Measurements from ENCODE around the gene CRACR2B. TPM values are rescaled to one million over a fixed set of nuclear protein-coding genes. Genes with fewer than 3 reads are reported as not detected.

CRACR2B gene
- total and polyA plus RNA-seq, 2 of the 13 experiments (the other 11 are each of a cell fraction or from before 2014, with no cell fraction given), result 14.9 to 21.0 TPM

DNA sequence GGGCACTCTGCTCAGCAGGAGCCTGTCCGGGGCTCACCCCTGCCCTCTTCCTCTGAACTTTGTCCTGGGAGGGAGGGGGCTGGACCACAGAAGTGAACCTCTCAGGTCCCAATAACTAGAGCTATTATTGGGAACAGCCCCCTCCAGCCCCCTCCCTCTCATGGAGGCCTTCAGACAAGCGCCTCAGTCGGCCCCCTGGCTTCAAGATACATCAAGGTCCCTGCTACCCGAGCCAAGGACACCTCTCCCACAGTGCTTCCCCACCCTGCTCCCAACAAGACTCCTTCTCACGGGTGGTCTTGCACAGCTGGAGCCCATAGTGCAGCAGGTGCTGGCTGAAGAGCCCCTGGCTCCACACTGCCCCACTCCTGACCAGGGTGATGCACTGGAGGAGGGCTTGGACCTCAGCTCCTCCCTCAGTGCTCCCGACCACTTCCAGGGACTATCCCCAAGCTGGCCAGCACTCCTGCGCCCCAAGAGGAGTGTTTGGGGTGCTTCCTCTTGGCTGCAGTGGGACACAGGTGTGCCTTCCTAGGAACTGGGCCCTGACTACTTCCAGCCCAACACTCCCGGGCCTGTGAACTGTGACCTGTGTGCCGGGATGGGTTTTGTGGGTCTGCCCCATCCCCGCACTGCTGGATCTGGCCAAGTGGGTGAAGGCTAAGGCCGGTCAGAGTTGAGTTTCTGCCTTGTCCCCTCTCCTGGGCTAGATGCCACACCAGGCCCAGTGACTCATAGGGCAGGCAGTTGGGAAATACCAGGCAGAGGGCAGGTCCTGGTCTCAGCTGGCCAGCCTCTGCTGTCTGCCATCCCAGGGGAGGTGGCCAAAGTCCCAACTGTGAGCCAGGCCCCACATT, 6.8 kb upstream of the CRACR2B start (continued):
- TF ChIP-seq USF2 (IDR thresholded peaks at IDR 0.05; ENCODE audit: low read depth, low read length) (no peak), USF2 (CRISPR knock-in tag; IDR thresholded peaks at IDR 0.05; ENCODE audit: borderline replicate concordance) (no peak), ATM (IDR thresholded peaks at IDR 0.05; ENCODE audit: borderline replicate concordance) (no peak), HNF1A (IDR thresholded peaks at IDR 0.05; ENCODE audit: low read depth) (no peak), HNF1A (CRISPR knock-in tag; IDR thresholded peaks at IDR 0.05; ENCODE audit: borderline replicate concordance) (no peak), SRY (CRISPR knock-in tag; IDR thresholded peaks at IDR 0.05) (no peak), SRSF4 (IDR thresholded peaks at IDR 0.05; ENCODE audit: low read depth, low read length, poor library complexity, severe bottlenecking) (no peak), SP1 (IDR thresholded peaks at IDR 0.05) (no peak), SP1 (CRISPR knock-in tag; IDR thresholded peaks at IDR 0.05) (0 out of 2 replicates have a peak, but pooled peaks have one; percentile 21), ZFP41 (CRISPR knock-in tag; IDR thresholded peaks at IDR 0.05; ENCODE audit: borderline replicate concordance) (no peak), SAP130 (CRISPR knock-in tag; IDR thresholded peaks at IDR 0.05; ENCODE audit: low read depth) (peak; percentile 84), ATAD3A (CRISPR knock-in tag; IDR thresholded peaks at IDR 0.05) (no peak), SIX4 (CRISPR knock-in tag; IDR thresholded peaks at IDR 0.05) (no peak), ZIK1 (CRISPR knock-in tag; IDR thresholded peaks at IDR 0.05; ENCODE audit: borderline replicate concordance, low read depth) (no peak), CCDC6 (CRISPR knock-in tag; IDR thresholded peaks at IDR 0.05) (no peak), FOSL1 (CRISPR knock-in tag; IDR thresholded peaks at IDR 0.05; ENCODE audit: borderline replicate concordance) (peak; percentile 66; the same call in 1 of the 2 replicates), HDAC1 (CRISPR knock-in tag; IDR thresholded peaks at IDR 0.05) (0 out of 2 replicates have a peak, but pooled peaks have one; percentile 27)
- TF ChIP-seq, protein P1, sequence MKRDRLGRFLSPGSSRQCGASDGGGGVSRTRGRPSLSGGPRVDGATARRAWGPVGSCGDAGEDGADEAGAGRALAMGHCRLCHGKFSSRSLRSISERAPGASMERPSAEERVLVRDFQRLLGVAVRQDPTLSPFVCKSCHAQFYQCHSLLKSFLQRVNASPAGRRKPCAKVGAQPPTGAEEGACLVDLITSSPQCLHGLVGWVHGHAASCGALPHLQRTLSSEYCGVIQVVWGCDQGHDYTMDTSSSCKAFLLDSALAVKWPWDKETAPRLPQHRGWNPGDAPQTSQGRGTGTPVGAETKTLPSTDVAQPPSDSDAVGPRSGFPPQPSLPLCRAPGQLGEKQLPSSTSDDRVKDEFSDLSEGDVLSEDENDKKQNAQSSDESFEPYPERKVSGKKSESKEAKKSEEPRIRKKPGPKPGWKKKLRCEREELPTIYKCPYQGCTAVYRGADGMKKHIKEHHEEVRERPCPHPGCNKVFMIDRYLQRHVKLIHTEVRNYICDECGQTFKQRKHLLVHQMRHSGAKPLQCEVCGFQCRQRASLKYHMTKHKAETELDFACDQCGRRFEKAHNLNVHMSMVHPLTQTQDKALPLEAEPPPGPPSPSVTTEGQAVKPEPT (CRISPR knock-in tag; IDR thresholded peaks at IDR 0.05; ENCODE audit: low read depth), result no peak
- TF ChIP-seq, protein P2, sequence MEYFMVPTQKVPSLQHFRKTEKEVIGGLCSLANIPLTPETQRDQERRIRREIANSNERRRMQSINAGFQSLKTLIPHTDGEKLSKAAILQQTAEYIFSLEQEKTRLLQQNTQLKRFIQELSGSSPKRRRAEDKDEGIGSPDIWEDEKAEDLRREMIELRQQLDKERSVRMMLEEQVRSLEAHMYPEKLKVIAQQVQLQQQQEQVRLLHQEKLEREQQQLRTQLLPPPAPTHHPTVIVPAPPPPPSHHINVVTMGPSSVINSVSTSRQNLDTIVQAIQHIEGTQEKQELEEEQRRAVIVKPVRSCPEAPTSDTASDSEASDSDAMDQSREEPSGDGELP (IDR thresholded peaks at IDR 0.05; ENCODE audit: borderline replicate concordance, low read depth), result peak; percentile 87; the same call in 1 of the 2 replicates

Data from HepG2 (cell line).